ENCODE measurements around the gene LAMA4.

LAMA4 gene

DNA sequence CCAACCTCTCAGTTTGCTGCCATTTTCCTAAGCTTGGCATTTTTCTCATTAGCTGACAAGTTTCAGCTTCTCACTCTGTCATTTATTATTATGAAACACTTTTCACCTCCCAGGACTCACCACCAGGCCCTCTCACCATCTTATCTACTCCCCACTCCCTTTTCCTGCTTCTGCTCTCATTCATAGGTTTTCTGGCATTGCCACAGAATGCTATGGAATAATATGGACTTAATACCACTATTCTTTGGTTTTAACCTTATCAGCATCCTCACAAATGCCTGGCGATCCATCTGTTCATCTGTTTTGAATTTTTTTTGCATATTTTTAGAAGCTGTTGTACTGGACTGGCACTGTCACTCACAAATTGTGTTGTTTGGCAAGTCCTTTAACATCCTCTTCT lies 16.4 kb upstream of the LAMA4 start:
- DNase-seq: no peak

- DNase-seq: no peak
These were observed 15.7 kb upstream of the LAMA4 start for GRCh38 chr6:112269979-112270566.

GRCh38 chr6:112269114-112269513 lies 14.7 kb upstream of the LAMA4 start:
- DNase-seq: no peak

DNA sequence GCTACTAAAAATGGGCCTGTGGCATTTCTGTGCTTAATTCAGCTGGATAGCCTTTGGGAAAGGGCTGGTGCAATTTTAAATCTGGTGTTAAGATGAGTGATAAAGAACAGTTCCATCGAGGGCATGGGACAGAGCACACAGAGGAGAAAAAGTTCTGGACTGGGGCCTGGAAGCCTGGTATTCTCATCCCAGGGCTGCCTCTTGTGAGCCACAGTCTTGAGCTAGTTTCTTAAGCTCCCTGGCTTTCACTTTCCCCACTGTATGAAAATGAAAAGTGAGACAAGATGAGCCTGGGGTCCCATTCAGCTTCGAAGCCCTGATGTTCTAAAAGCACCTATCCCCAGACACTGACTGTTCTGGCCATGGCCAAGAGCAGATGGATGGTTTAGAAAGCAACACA lies 14.3 kb upstream of the LAMA4 start:
- DNase-seq: no peak

GRCh38 chr6:112268019-112268418 lies 13.7 kb upstream of the LAMA4 start:
- DNase-seq: no peak

DNA sequence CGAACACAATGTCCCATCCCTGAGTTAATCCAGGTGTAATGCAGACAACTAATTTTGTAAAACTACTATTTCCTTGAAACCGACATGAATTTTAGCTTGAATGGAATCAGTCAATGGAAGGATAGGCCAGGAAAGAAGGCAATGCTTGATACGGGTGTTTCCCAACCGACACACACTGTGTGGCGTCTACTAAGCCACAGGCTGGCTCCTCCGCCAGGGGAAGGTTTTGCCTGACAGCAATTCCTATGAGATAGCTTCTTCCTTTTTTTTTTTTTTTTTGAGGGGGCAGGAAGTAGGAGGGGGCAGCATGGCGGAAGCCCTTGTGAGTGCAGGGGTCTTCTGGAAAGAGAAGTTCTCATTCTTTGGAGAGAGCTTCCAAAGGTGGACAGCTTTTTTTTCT lies 12.0 kb upstream of the LAMA4 start:
- no peak for DNase-seq

DNA sequence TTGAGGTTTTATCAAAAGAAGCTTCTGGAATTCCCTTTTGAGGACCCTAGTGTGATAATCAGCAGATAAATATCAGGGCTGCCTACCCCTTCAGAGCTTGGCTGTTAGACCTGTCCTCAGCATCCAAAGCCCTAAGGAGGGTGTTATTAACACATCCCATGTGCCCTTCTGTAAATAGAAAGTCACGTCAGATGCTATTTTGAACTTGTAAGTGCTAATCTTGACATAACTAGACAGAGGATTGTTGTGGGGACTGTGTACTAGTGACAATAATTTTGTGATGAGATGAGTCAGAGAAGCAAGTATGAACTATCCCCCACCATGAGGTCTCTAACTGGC lies 4.9 kb upstream of the LAMA4 start:
- no peak for DNase-seq

DNA sequence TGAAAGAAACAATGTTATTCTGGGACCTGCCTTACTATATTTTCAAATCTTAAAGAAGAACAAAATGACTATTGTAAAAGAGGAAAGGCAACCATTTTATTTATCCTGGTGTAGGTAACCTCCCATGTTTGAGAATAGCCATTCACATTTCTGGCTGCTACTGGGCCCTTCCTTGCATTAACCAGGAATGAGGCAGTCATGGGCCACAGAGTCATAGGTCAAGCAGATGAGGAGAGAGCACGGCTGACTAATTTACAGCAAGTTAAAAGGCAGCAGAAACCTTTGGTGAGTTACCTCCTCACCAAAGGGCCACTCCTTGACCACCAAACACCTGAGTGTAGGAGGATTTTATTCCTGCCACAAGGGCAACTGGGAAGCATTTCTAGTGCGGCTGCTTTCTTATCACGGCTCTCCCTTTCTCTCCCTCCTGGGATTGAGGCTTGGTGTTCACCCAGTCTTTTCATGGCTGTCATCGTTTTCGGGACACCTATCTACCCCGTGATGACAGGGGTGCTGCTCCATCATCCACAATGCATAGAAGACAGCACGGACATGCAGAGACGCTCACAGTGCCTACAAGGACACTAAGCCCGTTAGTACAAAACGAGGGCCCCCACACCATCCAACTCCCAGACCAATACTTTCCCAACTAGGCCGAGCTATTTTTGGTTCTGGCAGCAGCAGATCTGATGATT lies 4.4 kb upstream of the LAMA4 start:
- DNase-seq: no peak

DNA sequence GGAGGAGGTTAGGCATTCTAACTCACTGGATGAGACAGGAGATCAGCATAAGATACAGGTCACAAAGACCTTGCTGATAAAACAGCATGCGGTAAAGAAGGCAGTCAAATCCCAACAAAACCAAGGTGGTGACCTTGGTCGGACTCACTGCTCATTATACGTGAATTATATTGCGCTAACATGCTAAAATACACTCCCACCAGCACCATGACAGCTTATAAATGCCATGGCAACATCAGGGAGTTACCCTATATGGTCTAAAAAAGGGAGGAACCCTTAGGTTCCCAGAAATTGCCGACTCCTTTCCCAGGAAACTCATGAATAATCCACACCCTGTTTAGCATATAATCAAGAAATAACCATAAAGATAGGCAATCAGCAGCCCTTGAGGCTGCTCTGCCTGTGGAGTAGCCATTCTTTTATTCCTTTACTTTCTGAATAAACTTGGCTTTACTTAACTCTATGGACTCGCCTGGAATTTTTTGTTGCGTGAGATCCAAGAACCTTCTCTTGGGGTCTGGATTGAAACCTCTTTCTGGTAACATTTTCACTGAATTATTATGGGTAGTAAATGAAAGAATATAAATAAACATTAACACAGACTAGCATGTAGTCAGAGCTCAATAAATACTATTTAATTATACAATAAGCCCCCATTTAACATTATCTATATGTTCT lies 3.0 kb upstream of the LAMA4 start:
- no peak for DNase-seq

DNA sequence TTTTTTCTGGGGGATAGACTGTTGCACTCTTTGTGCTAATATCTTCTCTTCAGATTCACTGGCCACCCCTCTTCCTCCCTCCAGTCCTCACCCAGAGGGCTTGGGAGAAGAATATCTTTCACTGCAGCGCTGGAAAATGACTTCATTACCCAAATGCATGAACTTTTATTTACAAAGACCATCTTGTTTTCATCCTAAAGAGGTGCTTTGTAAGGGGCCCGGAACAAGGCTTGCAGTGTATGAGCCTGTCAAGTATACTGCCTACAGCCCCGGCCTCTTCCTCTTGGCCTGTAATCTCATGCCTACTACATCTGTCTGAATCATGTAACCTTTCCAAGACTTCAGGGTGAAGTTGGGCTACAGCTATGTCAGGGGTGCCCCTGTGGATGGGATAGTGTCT lies 554 bp upstream of the LAMA4 start:
- no peak for DNase-seq

DNA sequence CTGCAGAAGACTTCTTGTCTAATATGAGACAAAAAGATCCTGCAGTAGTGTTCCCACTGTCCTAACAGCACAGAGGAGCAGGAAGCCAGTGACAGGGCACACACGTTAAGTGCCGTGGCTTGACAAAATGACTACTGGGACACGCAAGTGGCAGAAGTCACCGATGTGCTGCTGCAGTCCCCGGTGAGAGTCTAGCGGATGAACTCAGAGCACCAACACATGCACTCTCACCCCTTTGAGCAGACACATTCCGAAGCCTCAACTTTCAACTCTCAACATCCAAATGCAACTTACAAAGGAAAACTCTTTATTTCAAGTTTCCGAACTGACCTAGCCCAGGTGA lies 898 bp downstream of the LAMA4 start:
- DNase-seq: no peak

DNA sequence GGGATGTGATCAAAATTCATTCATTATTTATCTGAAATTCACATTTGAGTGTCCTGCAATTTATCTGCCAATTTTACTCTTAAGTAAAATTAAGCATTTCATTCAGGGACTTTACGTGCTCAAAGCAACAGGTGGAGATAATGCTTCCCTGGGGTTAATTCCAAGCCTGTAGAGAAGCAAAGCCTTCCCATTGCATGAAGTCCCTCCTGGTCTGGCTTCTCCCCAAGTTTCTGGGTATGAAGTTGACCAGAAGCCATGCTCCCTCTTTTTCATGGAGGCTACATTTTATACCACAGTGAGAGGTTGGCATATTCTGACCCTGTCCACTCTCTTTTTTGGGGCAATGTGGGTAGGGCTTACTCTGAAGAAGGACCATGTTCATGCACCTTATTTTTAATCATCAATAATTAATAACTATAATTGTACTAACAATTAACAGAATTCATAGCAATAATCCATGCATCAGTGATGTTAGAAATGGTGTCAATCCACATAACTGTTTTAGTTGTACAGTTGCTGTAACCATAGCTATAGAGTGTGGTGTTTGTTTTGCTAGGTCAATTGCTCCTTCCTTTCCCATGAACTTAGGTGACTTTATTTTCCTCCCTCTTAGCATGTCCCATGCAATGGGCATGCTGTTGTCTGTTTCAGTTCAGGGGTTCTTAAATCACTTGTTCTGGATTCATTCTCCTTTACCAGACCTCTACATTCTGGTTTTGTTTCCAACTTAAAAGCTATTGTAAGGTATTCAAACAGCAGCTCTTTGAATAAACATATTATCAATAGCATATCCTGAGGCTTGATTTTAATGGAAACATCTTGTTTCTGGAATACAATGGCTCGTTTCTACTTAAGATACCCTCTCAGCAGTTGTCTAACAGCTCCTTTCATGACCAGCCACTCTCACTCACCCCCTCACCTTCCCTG lies 1.5 kb downstream of the LAMA4 start:
- DNase-seq: no peak

- no peak for DNase-seq
These were observed 3.0 kb downstream of the LAMA4 start for GRCh38 chr6:112251171-112251875.

GRCh38 chr6:112249489-112249888 lies 4.9 kb downstream of the LAMA4 start:
- no peak for DNase-seq

- DNase-seq: no peak
These were observed 7.1 kb downstream of the LAMA4 start for GRCh38 chr6:112247275-112247674.

- DNase-seq: no peak
These were observed 8.7 kb downstream of the LAMA4 start for GRCh38 chr6:112245511-112246203.

- no peak for DNase-seq
These were observed 10.2 kb downstream of the LAMA4 start for GRCh38 chr6:112243861-112244827.

DNA sequence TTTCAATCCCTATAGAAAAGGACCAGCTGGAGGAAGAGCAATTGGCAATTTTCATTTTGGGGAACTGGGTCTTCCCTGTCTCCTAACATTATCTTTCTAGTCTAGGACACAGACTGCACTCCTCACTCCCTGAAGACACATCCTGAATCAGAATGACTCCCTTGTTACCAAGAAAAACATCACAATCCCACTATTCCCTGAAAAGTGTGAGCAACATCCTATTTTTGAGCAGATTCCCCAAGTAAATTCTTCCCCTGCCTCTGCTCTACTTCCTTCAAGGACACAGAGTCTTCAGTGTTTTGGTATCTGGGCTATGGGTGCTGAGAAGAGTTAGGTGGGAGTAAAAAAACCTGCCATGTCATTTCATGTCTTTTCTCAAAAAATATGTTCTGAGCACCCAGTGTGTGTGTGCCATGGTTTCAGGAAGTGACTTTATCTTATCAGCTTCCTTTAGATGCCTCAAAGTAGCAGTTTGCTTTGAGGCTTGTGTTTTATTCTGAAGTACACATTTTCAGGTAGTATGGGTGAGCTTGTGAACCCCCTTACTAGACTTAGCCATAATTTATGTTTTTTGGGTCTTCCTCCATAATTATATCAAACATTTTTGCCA lies 12.4 kb downstream of the LAMA4 start:
- DNase-seq: no peak

DNA sequence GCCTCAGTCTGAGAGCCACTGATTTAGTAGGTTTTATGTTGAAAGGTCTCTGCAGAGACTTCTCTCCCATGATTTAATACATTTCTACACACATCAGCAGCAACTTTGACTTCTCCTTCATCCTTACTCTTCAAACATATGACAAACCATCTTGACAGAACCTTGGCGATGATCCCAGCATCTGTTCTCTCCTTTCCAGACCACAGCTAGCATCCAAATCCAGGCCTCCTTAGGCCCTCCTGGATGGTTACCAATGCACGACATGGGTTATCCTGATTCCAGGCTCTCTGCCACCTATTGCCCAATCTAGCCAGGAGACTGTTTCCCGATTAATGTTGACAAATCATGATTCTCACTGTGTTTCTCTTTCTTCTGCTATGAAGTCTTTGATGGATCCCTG lies 16.8 kb downstream of the LAMA4 start:
- no peak for DNase-seq

GRCh38 chr6:112237066-112237465 lies 17.3 kb downstream of the LAMA4 start:
- no peak for DNase-seq

DNA sequence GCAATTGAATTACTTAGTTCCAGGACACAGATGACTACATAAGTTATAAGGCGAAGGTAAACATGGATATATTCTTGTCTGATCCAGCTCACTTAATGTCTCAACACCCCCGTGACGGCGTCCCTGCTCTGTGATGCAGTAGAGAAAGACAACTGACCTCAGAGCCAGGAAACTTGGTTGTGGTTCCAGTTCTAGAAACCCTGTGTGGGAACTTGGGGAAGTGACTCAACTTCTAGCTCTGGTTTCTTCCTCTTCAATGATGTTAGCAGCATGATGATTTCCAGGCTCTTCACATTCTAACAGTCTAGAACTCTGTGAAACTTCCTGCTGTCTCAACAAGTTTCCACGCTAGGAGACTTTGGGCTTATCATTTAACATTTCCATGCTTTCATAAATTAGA lies 18.4 kb downstream of the LAMA4 start:
- DNase-seq: no peak
